Endothelial cell of umbilical vein (primary cell): ENCODE measurements around the gene SLC44A3. TPM values are rescaled to one million over a fixed set of nuclear protein-coding genes. Genes with fewer than 3 reads are reported as not detected.

ENCODE experiments used
- BruUV-seq: library from RNA; stranded (reverse); fragments of 400-500 nt; replicated peaks from 2 replicates; lab custom pipeline; 2021; lab: Mats Ljungman, UMichigan
- CTCF ChIA-PET: fragments of 300-600, 350-600 bp; sonication (Branson Sonifier 250); formaldehyde crosslinking; loops from one replicate; lab custom pipeline; 2021; ENCODE audit warnings: antibody characterized with exemption, inconsistent platforms; lab: Charles Lee
- POLR2A ChIA-PET: fragments of 300-600, 350-600 bp; sonication (Branson Sonifier 250); formaldehyde crosslinking; loops from one replicate; lab custom pipeline; 2021; ENCODE audit warnings: antibody characterized with exemption, inconsistent platforms; lab: Charles Lee
- DNase-seq: peaks from one replicate; pipeline ENCODE4 v3.0.0-alpha.2; 2011; ENCODE audit warnings: low read depth, low spot score
- FAIRE-seq: peaks from 2 replicates; lab custom pipeline; 2011; peaks lifted over from hg19 to GRCh38; lab: Jason Lieb, UNC
- H2AFZ ChIP-seq: 2 replicates; pipeline ENCODE4 v1.6.0; 2012; ENCODE audit warnings: low read depth, low read length, control low read depth, inconsistent platforms
- H3K27ac ChIP-seq: 2 replicates; pipeline ENCODE4 v1.5.1; 2011; ENCODE audit warnings: low read depth, mild to moderate bottlenecking, control low read depth, low read length, moderate library complexity; ENCODE audit not compliant: insufficient read depth
- H3K27me3 ChIP-seq, 2 experiments: 2 replicates each; pipeline versions ENCODE4 v1.6.0 to v1.6.1; 2011; ENCODE audit warnings: low read length in 2 of 2, mixed read lengths in 1 of 2; ENCODE audit not compliant: control insufficient read depth in 2 of 2, insufficient read depth in 2 of 2
- H3K36me3 ChIP-seq, 2 experiments: 2 replicates in 1 of 2; 3 replicates in 1 of 2; pipeline ENCODE4 v1.5.1; 2011; ENCODE audit warnings: low read length in 2 of 2, mild to moderate bottlenecking in 1 of 2, moderate library complexity in 1 of 2; ENCODE audit not compliant: control insufficient read depth in 2 of 2, insufficient read depth in 2 of 2; ENCODE audit errors: extremely low read depth in 1 of 2
- H3K4me1 ChIP-seq: 3 replicates; pipeline ENCODE4 v1.5.1; 2011; ENCODE audit warnings: mild to moderate bottlenecking, low read length; ENCODE audit not compliant: control insufficient read depth, insufficient read depth; ENCODE audit errors: extremely low read depth
- H3K4me2 ChIP-seq: 2 replicates; pipeline ENCODE4 v1.6.1; 2011; ENCODE audit warnings: low read length, control low read depth, mixed read lengths; ENCODE audit not compliant: insufficient read depth
- H3K4me3 ChIP-seq, 3 experiments: fragments of 200-600 bp in 1 of 3; sonication (generic), shearing (Covaris generic) in 1 of 3; replicated peaks in 1 of 3; 2 replicates each; pipeline ENCODE4 v1.5.1; 2011 to 2016; ENCODE audit warnings: control low read depth in 3 of 3, low read length in 3 of 3, mild to moderate bottlenecking in 2 of 3, inconsistent platforms in 1 of 3, low read depth in 1 of 3, moderate library complexity in 1 of 3; ENCODE audit not compliant: insufficient read depth in 1 of 3
- H3K79me2 ChIP-seq: 2 replicates; pipeline ENCODE4 v1.6.0; 2012; ENCODE audit warnings: low read length, inconsistent platforms; ENCODE audit not compliant: control insufficient read depth, insufficient read depth
- H3K9ac ChIP-seq: replicated peaks from 2 replicates; pipeline ENCODE3; 2011; ENCODE audit warnings: low read length, control low read depth; ENCODE audit not compliant: insufficient read depth; ENCODE audit errors: extremely low read depth
- H3K9me1 ChIP-seq: replicated peaks from 3 replicates; pipeline ENCODE4 v1.6.0; 2011; ENCODE audit warnings: mild to moderate bottlenecking, low read length; ENCODE audit not compliant: control insufficient read depth, insufficient read depth; ENCODE audit errors: extremely low read depth
- H3K9me3 ChIP-seq: replicated peaks from 2 replicates; pipeline ENCODE4 v1.5.1; 2012; ENCODE audit warnings: low read length, inconsistent platforms; ENCODE audit not compliant: control insufficient read depth, insufficient read depth
- H4K20me1 ChIP-seq: replicated peaks from 2 replicates; pipeline ENCODE3; 2011; ENCODE audit warnings: mild to moderate bottlenecking, low read length; ENCODE audit not compliant: control insufficient read depth, insufficient read depth; ENCODE audit errors: extremely low read depth
- EZH2 ChIP-seq: IDR thresholded peaks from 2 replicates; pipeline ENCODE4 v1.6.1; 2012; ENCODE audit warnings: borderline replicate concordance, low read depth, mild to moderate bottlenecking, moderate library complexity, low read length, inconsistent platforms; ENCODE audit not compliant: severe bottlenecking
- FOS ChIP-seq: IDR thresholded peaks from 2 replicates; pipeline ENCODE4 v1.6.1; 2011; ENCODE audit warnings: mild to moderate bottlenecking, low read length, moderate library complexity, borderline replicate concordance; ENCODE audit not compliant: insufficient read depth
- GATA2 ChIP-seq: IDR thresholded peaks from 2 replicates; pipeline ENCODE4 v1.7.0; 2011; ENCODE audit warnings: low read depth, mild to moderate bottlenecking, moderate library complexity, mixed read lengths, low read length; ENCODE audit not compliant: insufficient read length, insufficient read depth
- JUN ChIP-seq: IDR thresholded peaks from 2 replicates; pipeline ENCODE4 v1.6.1; 2011; ENCODE audit warnings: borderline replicate concordance, low read depth; ENCODE audit not compliant: insufficient read length, insufficient read depth
- MAX ChIP-seq: IDR thresholded peaks from 2 replicates; pipeline ENCODE4 v1.6.1; 2011; ENCODE audit not compliant: insufficient read depth, insufficient read length
- MYC ChIP-seq: IDR thresholded peaks from one replicate; pipeline ENCODE4 v1.6.1; 2011; ENCODE audit warnings: mild to moderate bottlenecking, low read depth, low read length
- POLR2A ChIP-seq: IDR thresholded peaks from 2 replicates; pipeline ENCODE4 v1.6.1; 2012; ENCODE audit warnings: low read depth, mild to moderate bottlenecking, control low read depth, low read length
- POLR2AphosphoS5 ChIP-seq: IDR thresholded peaks from 2 replicates; pipeline ENCODE4 v1.6.1; 2012; ENCODE audit warnings: low read depth, mild to moderate bottlenecking, control low read depth, low read length, moderate library complexity; ENCODE audit not compliant: insufficient read depth
- dilution Hi-C: fragments of 300-500 bp; cut with MboI; formaldehyde crosslinking; loops from one replicate; pipeline ENCODE4 v1.15.0; 2019; ENCODE audit warnings: low sequenced_read_pairs; ENCODE audit not compliant: extremely low pct_ligation_motif_present
- intact Hi-C: fragments of 100-400 bp; cut with micrococcal nuclease; formaldehyde crosslinking; loops from one replicate; pipeline ENCODE4 v1.10.0; 2022
- polyA plus RNA-seq, 4 experiments: library from polyadenylated mRNA; depleted of rRNA in 3 of 4; stranded (reverse) in 3 of 4; unstranded in 1 of 4; fragments of >200 nt; gene quantifications; 2 replicates each; pipeline versions ENCODE4 v1.2.1 to v1.2.3, GENCODE V29; 2011 to 2012; ENCODE audit warnings: missing spikeins in 1 of 4
- total RNA-seq: library from RNA; stranded (reverse); gene quantifications from 2 replicates; pipeline ENCODE4 v1.2.3, GENCODE V29; 2021
- TF ChIP-seq, protein P1 (sequence below), 2 donors: IDR thresholded peaks; 1 replicate in 1 of 2; 2 replicates in 1 of 2; pipeline ENCODE4 v1.5.1; 2011; ENCODE audit warnings: low read length in 2 of 2, mild to moderate bottlenecking in 2 of 2, moderate library complexity in 2 of 2, control low read depth in 1 of 2, inconsistent platforms in 1 of 2, low read depth in 1 of 2; ENCODE audit not compliant: insufficient read depth in 1 of 2; ENCODE audit errors: extremely low read depth in 1 of 2

Gene SLC44A3
- total and polyA plus RNA-seq, 2 donors (not counting 3 experiments of a cell fraction or from before 2014, with no cell fraction given) = 0.29 to 0.42 TPM

- BruUV-seq = no TSS peak
- TF ChIP-seq, protein P1, sequence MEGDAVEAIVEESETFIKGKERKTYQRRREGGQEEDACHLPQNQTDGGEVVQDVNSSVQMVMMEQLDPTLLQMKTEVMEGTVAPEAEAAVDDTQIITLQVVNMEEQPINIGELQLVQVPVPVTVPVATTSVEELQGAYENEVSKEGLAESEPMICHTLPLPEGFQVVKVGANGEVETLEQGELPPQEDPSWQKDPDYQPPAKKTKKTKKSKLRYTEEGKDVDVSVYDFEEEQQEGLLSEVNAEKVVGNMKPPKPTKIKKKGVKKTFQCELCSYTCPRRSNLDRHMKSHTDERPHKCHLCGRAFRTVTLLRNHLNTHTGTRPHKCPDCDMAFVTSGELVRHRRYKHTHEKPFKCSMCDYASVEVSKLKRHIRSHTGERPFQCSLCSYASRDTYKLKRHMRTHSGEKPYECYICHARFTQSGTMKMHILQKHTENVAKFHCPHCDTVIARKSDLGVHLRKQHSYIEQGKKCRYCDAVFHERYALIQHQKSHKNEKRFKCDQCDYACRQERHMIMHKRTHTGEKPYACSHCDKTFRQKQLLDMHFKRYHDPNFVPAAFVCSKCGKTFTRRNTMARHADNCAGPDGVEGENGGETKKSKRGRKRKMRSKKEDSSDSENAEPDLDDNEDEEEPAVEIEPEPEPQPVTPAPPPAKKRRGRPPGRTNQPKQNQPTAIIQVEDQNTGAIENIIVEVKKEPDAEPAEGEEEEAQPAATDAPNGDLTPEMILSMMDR (IDR thresholded peaks at IDR 0.05; ENCODE audit: extremely low read depth in 1 of 2, insufficient read depth in 1 of 2, low read depth in 1 of 2, low read length in 2 of 2) = no peak
- TF ChIP-seq EZH2 (no peak), MAX (no peak), JUN (no peak), POLR2AphosphoS5 (no peak), GATA2 (no peak), POLR2A (no peak), MYC (no peak), FOS (no peak)
- dilution Hi-C loops = loop anchor here (25.0 kb wide), 1 partner anchor 129 kb away; no protein-coding TSS in a partner anchor
- Histone ChIP-seq H3K9ac (no peak overlapping the region), H3K27me3 (no peaks in the 10 kb centered on the region), H3K4me3 (no peak overlapping the region), H3K9me3 (no peaks in the 10 kb centered on the region), H3K36me3 (peaks cover 7 to 9% of the 10 kb centered on the region in 2 experiments), H3K4me1 (peaks cover 3% of the 10 kb centered on the region), H3K9me1 (no peaks in the 10 kb centered on the region), H2AFZ (no peak overlapping the region), H3K79me2 (peaks cover 89% of the 10 kb centered on the region), H3K4me2 (no peak overlapping the region), H3K27ac (no peak overlapping the region), H4K20me1 (peaks cover 40% of the 10 kb centered on the region)
- POLR2A ChIA-PET = no interaction called here
- CTCF ChIA-PET = interaction anchor here (1.5 to 2.3 kb wide), 3 partner anchors 53 to 135 kb away, joined by 10 to 14 read pairs (median 13); no protein-coding TSS in a partner anchor
- intact Hi-C loops = loop anchor here (1.0 kb wide), 1 partner anchor 125 kb away; no protein-coding TSS in a partner anchor
- no peak for DNase-seq
- no peak for FAIRE-seq
These were observed 88.0 kb downstream of the SLC44A3 start for GRCh38 chr1:94908190-94908589.
